Measurements from ENCODE around the gene ARAP3. TPM values are rescaled to one million over a fixed set of nuclear protein-coding genes. Genes with fewer than 3 reads are reported as not detected.

ARAP3 gene
- total RNA-seq, 1 experiment from 2014 or later: 27.6 TPM

- Histone ChIP-seq H3K27me3 (ENCODE audit: insufficient read depth, low read length) (no peaks in the 10 kb centered on the region), H4K20me1 (ENCODE audit: control insufficient read depth, insufficient read depth, insufficient read length) (no peaks in the 10 kb centered on the region), H3K56ac (ENCODE audit: insufficient read length, low read depth, low read length) (no peak overlapping the region), H4K5ac (ENCODE audit: insufficient read length, low read depth, low read length) (no peak overlapping the region), H3K23ac (ENCODE audit: insufficient read length, low read depth, low read length) (no peak overlapping the region), H2BK15ac (ENCODE audit: low read depth, low read length) (no peak overlapping the region), H4K91ac (ENCODE audit: insufficient read length, low read depth, low read length) (no peak overlapping the region), H3K9ac (ENCODE audit: extremely low read depth, insufficient read length, low read length) (no peak overlapping the region), H2BK20ac (ENCODE audit: low read depth, low read length, poor library complexity, severe bottlenecking) (no peak overlapping the region), H3K9me3 (ENCODE audit: control insufficient read depth, low read depth, low read length) (no peaks in the 10 kb centered on the region), H2BK12ac (ENCODE audit: insufficient read length, low read depth, low read length) (no peak overlapping the region), H3K23me2 (ENCODE audit: insufficient read length, low read depth, low read length, poor library complexity, severe bottlenecking) (peaks cover 8% of the 10 kb centered on the region), H3T11ph (ENCODE audit: low read length) (no peak overlapping the region), H3K79me2 (ENCODE audit: insufficient read depth, low read length) (no peaks in the 10 kb centered on the region), H2BK120ac (ENCODE audit: low read depth, low read length, poor library complexity, severe bottlenecking) (no peak overlapping the region), H3K18ac (ENCODE audit: insufficient read length, low read depth, low read length) (no peak overlapping the region), H3K27ac (ENCODE audit: insufficient read length, low read depth, low read length) (no peak overlapping the region), H2AK5ac (ENCODE audit: insufficient read length, low read length) (no peak overlapping the region), H3K14ac (ENCODE audit: insufficient read depth, low read length) (no peak overlapping the region), H3K4me1 (ENCODE audit: insufficient read depth, low read length) (no peaks in the 10 kb centered on the region; the same call in 1 of the 2 replicates), H2AFZ (ENCODE audit: low read length) (peak overlapping the region; percentile 41), H3K4ac (ENCODE audit: low read depth, low read length) (no peak overlapping the region), H4K8ac (replicated peaks; ENCODE audit: insufficient read length, low read depth, low read length) (no peak overlapping the region), H2BK5ac (ENCODE audit: insufficient read length, low read length) (no peak overlapping the region), H3K79me1 (ENCODE audit: insufficient read depth, low read depth, low read length, poor library complexity, severe bottlenecking) (no peaks in the 10 kb centered on the region), H3K4me2 (ENCODE audit: insufficient read depth, insufficient read length, low read length) (peak overlapping the region; percentile 74)
- no peak for TF ChIP-seq CTCF (conservative IDR thresholded peaks at IDR 0.05)
- no peaks in the 10 kb centered on the region; a peak in 1 of 5 replicates for H3K9me3 Mint-ChIP-seq
- H3K36me3 Mint-ChIP-seq (ENCODE audit: insufficient read depth in 1 of 3, low read depth in 3 of 3): peaks cover 19 to 44% (median 23%) of the 10 kb centered on the region in 3 experiments; a peak in 6 of 7 replicates
- peaks cover 19 to 23% of the 10 kb centered on the region in 2 experiments for H3K4me1 Mint-ChIP-seq
- no peak overlapping the region for H3K27ac Mint-ChIP-seq
- H3K4me3 Mint-ChIP-seq: peak overlapping the region; percentile 97 to 98
- H3K27me3 Mint-ChIP-seq (ENCODE audit: low read depth): peaks cover 7% of the 10 kb centered on the region; the same call in 1 of the 2 replicates
- no CpG with 5 or more reads among the region's 9 CpGs for WGBS (ENCODE audit: extremely low coverage, insufficient read length, low lambda C conversion rate)
- no peak for DNase-seq
These were observed 30.3 kb downstream of the ARAP3 start for GRCh38 chr5:141651728-141652105.

All from H9 (cell line).